DOHH2 (cell line): ENCODE data around the gene HERC3.

ENCODE experiments used
- EZH2phosphoT487 ChIP-seq: fragments of 200-600 bp; sonication (generic); IDR thresholded peaks from 2 replicates; pipeline ENCODE4 v1.6.1; 2017; ENCODE audit warnings: borderline replicate concordance, mild to moderate bottlenecking, antibody characterized with exemption, low read length, moderate library complexity, mixed read lengths
- TF ChIP-seq, protein P1 (sequence below): fragments of 200-600 bp; sonication (generic); IDR thresholded peaks from one replicate; pipeline ENCODE4 v1.5.1; 2014; ENCODE audit warnings: antibody characterized with exemption, mild to moderate bottlenecking, low read depth, low read length; ENCODE audit not compliant: poor library complexity, severe bottlenecking

DNA sequence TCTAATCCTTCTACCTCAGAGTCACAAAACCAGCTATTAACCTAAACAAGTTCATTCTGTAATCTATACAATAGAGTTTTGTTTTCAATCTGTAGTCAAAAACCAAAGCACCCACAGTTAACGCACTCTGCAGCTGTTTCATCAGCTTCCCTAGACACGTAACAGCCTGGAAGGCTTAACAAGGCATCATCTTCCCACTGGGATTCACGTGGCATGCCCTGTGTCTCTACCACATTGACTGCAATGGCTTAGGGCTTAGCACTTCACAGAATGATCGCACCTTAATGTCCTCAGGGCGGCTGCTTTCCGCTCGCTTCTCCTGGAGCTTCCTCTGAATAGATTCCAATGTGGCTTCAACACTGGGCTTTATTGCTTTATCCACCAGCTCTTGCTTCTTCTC, 155.1 kb downstream of the HERC3 start:
- TF ChIP-seq, protein P1, sequence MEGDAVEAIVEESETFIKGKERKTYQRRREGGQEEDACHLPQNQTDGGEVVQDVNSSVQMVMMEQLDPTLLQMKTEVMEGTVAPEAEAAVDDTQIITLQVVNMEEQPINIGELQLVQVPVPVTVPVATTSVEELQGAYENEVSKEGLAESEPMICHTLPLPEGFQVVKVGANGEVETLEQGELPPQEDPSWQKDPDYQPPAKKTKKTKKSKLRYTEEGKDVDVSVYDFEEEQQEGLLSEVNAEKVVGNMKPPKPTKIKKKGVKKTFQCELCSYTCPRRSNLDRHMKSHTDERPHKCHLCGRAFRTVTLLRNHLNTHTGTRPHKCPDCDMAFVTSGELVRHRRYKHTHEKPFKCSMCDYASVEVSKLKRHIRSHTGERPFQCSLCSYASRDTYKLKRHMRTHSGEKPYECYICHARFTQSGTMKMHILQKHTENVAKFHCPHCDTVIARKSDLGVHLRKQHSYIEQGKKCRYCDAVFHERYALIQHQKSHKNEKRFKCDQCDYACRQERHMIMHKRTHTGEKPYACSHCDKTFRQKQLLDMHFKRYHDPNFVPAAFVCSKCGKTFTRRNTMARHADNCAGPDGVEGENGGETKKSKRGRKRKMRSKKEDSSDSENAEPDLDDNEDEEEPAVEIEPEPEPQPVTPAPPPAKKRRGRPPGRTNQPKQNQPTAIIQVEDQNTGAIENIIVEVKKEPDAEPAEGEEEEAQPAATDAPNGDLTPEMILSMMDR = no peak
- no peak for TF ChIP-seq EZH2phosphoT487
